ENCODE data around the gene MGLL. TPM values are rescaled to one million over a fixed set of nuclear protein-coding genes. Genes with fewer than 3 reads are reported as not detected.

Gene MGLL
- polyA plus RNA-seq, 3 donors: 21.7 to 137 (median 72.9) TPM

- 86 to 91% (median 88%) methylated on average over 13 of the region's 13 CpGs for WGBS, 3 donors
- H3K27ac ChIP-seq (ENCODE audit: low read depth, low read length): no peak overlapping the region
These were observed 175.0 kb downstream of the MGLL start for GRCh38 chr3:127647166-127647844.

- H3K27ac ChIP-seq (ENCODE audit: low read depth, low read length): no peak overlapping the region
- WGBS, 3 donors: 79 to 93% (median 93%) methylated on average over 10 of the region's 10 CpGs
These were observed 175.7 kb downstream of the MGLL start for GRCh38 chr3:127646501-127647046.

- no peak overlapping the region for H3K27ac ChIP-seq (ENCODE audit: low read depth, low read length)
- WGBS, 3 donors: 93 to 96% (median 95%) methylated on average over 8 of the region's 8 CpGs
These were observed 176.8 kb downstream of the MGLL start for GRCh38 chr3:127645371-127646015.

GRCh38 chr3:127644641-127645370 is 177.5 kb downstream of the MGLL start:
- no peak overlapping the region for H3K27ac ChIP-seq (ENCODE audit: low read depth, low read length)
- WGBS, 3 donors: 70 to 84% (median 74%) methylated on average over 5 of the region's 5 CpGs

- H3K27ac ChIP-seq (ENCODE audit: low read depth, low read length): no peak overlapping the region
- 94 to 100% (median 99%) methylated on average over 3 of the region's 3 CpGs for WGBS, 3 donors
These were observed 182.3 kb downstream of the MGLL start for GRCh38 chr3:127640042-127640355.

- 86 to 91% (median 90%) methylated on average over 5 of the region's 5 CpGs for WGBS, 3 donors
- H3K27ac ChIP-seq (ENCODE audit: low read depth, low read length): no peak overlapping the region
These were observed 182.9 kb downstream of the MGLL start for GRCh38 chr3:127639173-127640041.

Other genes starting within 250 kb of the MGLL start
- gene TPRA1, start 231.8 kb downstream of the MGLL start, polyA plus RNA-seq: 10 to 100 TPM; 24.7 to 27.0 (median 26.9) TPM
- 1 to 10 TPM; 2.0 to 3.8 (median 3.1) TPM for gene MCM2, start 224.1 kb downstream of the MGLL start, polyA plus RNA-seq
- 1 to 10 TPM; 1.6 to 7.2 (median 4.3) TPM for gene PODXL2, start 193.3 kb downstream of the MGLL start, polyA plus RNA-seq
- gene ABTB1, start 149.6 kb downstream of the MGLL start, polyA plus RNA-seq: 10 to 100 TPM; 26.0 to 78.4 (median 54.4) TPM
- gene KBTBD12, start 92.7 kb upstream of the MGLL start, polyA plus RNA-seq: under 1 TPM; 0.06 to 0.45 (median 0.24) TPM
- gene SEC61A1, start 229.9 kb upstream of the MGLL start, polyA plus RNA-seq: 100 to 1,000 TPM in 1 of 3 donors, 10 to 100 TPM in 2; 51.7 to 212 (median 96.1) TPM

All from adipose tissue (tissue), 3 donors.